ENCODE results near the gene CDX4.
"Not testable (repeated sequence)": the region's sequence is repeated elsewhere in the genome, so short reads cannot be mapped to it uniquely, and the experiment has no call there.

The CDX4 gene, protein sequence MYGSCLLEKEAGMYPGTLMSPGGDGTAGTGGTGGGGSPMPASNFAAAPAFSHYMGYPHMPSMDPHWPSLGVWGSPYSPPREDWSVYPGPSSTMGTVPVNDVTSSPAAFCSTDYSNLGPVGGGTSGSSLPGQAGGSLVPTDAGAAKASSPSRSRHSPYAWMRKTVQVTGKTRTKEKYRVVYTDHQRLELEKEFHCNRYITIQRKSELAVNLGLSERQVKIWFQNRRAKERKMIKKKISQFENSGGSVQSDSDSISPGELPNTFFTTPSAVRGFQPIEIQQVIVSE

DNA sequence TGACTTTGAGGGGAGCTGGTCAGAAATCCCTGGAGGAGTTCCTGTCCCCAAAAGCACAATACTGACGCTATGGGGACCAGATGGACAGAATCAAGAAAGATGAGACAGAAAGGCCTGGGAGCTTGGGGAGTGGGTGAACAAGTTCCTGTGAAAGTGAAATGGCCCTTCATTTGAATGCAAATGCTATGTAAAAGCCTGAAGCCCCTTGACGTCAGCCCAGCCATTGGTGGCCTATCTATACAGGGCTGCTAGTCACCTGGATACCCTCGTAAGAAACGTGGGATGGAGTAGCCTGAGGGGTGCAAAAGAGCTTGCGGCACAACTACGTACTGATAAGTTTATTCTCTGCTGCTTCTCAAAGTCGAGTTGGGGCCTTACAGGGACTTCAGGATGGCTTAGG, at the start of gene CDX4:
TSS of gene CDX4 (plus strand) at position 223 of the 400 bp plus-strand sequence. CDS start 201 bp downstream, outside the sequence.
- DNase-seq, result no peak

DNA sequence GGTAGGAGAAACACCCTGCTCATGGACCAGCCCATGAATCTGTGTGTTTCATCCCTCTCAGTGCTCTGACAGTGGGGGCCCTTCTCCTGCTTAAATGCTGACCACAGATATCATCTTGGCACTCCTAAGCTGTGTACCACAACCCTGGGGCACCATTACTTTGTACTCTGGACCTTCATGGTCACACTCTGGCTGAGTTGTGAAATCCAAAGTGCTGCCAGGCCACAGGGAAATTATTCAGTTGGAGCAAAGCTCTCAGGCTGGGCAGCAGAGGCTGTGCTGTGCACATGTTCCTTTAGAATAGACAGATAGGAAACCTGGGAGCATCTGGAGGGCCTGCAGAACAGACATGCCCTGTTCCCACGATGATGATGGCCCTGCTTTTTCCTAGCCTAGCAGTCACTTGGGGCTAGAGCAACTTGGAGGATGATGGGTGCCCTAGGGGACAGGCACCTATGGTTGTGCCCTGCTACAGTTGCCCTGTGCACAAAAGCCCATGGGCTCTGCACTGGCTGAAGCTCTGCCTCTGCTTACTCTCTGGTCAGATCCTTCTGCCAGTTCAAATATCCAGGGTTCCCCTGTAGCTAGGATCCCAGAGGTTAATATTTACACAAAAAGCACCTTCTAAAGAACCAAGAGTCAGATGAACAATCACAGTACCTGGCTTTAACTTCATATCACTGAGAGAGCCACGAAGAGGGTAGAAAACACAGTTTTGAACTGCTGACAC, 48.5 kb upstream of the CDX4 start:
- DNase-seq, result no peak

DNA sequence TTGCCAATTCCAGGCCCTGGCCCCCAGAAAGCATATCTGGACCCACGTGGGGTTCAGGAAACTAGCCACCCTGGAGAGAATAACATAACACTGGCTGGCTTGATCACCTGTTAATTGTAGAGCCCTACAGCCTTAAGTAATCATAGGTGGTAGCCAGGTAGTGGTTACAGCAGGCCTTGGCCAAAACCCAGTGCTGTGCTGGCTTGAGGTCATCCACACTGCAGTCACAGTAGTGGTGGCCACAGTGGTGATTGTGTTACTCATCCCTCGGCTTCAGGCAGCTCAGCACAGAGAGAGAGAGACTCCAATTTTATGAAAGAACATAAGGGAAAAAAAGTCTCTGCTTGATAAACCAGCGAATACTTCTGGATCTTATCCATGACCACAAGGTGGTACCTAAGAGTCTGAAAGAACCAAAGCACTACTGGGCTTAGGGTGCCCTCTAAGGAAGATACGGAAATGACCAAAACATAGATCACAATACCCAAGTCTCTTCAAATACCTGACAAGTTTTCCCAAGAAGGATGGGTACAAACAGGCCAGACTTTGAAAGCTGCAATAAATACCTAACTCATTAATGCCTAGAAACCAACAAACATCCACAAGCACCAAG, 46.6 kb upstream of the CDX4 start:
- no peak for DNase-seq

DNA sequence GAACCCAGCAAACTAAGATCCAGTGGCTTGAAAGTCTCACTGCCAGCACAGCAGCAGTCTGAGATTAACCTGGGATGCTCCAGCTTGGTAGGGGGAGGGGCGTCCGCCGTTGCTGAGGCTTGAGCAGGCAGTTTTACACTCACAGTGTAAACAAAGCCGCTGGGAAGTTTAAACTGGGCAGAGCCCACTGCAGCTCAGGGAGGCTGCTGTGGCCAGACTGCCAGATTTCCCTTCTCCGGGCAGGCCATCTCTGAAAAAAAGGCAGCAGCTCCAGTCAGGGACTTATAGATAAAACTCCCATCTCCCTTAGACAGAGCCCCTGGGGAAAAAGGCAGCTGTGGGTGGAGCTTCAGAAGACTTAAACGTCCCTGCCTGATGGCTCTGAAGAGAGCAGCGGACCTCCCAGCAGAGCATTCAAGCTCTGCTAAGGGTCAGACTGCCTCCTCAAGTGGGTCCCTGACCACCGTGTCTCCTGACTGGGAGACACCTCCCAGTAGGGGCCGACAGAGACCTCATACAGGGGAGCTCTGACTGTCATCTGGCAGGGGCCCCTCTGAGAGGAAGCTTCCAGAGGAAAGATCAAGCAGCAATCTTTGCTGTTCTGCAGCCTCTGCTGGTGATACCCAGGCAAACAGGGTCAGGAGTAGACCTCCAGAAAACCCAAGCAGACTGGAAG, 45.1 kb upstream of the CDX4 start:
- DNase-seq, result no peak

DNA sequence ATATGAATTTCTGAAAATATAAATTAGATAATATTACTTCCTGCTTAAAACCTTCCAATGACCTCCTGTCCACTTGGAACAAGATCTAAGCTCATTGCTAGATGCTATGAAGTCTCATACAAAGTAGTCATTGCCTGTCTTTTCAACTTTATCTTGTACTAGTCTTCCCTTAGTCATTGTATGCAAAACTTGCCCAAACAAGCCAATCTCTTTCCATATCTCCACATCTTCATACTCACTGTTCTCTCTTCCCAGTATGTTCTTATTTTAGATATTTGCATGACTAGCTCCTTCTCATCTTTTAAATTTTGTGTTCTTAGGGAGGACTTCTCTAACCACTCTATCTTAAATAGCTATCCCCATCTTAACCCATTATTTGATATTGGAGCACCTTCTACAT, 33.9 kb upstream of the CDX4 start:
- no peak for DNase-seq

DNA sequence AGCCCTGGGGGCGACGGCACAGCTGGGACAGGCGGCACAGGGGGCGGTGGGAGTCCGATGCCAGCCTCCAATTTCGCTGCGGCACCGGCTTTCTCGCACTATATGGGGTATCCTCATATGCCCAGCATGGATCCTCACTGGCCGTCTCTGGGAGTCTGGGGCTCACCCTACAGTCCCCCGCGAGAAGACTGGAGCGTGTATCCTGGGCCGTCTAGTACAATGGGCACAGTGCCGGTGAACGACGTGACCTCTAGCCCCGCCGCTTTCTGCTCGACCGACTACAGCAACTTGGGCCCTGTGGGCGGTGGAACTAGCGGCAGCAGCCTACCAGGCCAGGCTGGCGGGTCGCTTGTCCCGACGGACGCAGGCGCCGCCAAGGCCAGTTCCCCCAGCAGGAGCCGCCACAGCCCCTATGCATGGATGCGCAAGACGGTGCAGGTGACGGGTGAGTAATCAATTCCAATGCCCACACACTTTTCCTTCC, 500 bp downstream of the CDX4 start:
- no peak for DNase-seq

DNA sequence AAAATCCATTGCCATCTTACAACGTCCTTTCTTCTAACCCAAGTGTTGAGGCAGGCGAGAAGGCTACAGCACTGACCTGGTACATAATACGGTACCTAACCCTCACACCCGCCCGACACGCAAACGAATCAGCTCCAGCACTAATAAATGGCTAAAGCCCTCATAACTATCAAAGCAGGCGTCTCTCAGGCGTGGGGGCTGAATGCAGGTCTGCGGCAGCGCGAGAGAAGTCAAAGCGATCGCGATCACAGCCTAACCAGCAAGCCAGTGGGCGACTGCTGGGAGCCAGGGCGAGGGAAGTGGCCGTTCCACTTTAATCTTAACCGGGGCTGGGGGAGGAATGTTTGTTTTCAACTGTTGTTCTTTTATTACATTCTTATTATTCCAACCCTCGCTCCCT, 1.5 kb downstream of the CDX4 start:
- DNase-seq, result no peak

DNA sequence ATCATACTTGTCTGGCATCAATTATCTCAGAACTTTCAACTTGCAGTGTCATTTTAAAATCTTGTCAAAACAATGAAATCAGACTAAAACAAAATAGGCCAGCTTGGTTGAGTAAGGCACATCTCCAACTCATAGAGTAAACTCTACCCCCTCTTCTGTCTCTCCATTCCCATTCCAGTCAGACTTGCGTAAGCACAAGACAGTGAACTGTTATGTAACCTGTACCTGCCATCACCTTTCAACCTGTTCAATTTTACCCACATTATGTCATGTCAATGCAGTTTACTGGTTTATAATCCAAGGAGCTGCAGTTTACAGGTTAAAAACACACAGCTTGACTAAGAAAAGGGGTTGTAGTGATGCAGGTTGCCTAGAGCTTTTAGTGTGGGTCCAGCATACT, 8.3 kb downstream of the CDX4 start:
- DNase-seq, result no peak

DNA sequence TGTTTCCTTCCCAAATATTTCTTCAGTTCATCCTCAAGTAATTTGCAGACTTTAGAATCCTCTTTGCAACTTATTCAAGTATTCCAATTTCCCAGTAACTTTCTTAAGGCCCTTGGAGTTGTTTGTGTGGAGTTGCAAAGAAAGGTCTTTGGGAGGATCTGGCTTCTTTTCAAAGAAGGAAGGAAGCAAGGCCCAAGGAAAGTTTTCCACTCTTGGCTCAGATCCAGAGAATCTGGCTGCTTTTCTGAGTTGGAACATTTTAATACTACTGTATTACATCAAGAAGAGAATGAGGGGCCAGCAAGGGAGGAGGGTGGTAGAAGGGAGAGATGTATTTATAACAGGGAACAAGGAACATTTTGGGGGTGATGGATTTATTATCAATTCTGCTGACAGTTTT, 10.5 kb downstream of the CDX4 start:
- DNase-seq, result no peak

DNA sequence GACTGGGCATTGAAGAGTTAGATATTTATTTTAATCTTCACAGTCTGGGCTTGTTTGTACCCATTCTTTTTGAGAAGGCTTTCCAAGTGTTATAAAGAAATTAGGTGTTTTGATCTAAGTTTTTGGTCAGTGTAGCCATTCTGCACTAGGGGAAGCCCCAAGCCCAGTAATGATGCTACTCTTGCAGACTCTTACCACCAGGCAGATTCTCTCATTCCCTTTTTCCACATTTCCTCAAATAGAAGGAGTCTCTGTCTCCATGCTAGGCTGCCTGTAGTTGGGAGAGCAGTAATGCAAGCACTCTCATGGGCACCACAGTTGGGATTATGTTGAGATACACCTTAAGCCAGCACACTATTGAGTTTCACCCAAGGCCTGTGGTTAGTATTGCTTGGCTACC, 21.5 kb downstream of the CDX4 start:
- no peak for DNase-seq

DNA sequence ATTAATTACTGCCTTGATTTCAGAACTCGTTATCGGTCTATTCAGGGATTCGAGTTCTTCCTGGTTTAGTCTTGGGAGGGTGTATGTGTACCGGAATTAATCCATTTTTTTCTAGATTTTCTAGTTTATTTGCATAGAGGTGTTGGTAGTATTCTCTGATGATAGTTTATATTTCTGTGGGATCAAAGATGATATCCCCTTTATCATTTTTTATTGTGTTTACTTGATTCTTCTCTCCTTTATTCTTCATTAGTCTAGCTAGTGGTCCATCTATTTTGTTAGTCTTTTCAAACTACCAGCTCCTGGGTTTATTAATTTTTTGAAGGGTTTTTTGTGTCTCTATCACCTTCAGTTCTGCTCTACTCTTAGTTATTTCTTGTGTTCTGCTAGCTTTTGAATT, 32.1 kb downstream of the CDX4 start:
- DNase-seq, result no peak

DNA sequence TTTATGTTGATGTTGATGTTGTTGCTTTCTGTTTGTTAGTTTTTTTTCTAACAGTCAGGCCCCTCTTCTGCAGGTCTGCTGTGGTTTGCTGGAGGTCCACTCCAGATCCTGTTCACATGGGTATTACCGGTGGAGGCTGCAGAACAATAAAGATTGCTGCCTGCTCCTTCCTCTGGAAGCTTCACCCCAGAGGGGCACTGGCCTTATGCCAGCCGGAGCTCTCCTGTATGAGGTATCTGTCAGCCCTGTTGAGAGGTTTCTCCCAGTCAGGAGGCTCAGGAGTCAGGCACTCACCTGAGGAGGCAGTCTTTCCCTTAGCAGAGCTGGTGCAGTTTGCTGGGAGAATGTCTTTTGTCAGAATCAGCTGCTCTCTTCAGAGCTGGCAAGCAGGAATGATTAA, 34.7 kb downstream of the CDX4 start:
- no peak for DNase-seq

DNA sequence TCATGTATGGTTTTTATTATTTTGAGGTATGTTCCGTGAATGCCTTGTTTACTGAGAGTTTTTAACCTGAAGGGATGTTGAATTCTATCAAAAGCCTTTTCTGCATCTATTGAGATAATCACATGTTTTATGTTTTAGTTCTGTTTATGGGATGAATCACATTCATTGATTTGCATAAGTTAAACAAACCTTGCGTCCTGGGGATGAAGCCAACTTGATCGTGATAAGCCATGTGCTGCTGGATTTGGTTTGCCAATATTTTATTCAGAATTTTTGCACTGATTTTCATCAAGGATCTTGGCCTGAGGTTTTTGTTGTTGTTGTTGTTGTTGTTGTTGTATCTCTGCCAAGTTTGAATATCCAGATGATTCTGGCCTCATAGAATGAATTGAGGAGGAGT, 43.8 kb downstream of the CDX4 start:
- no peak for DNase-seq

DNA sequence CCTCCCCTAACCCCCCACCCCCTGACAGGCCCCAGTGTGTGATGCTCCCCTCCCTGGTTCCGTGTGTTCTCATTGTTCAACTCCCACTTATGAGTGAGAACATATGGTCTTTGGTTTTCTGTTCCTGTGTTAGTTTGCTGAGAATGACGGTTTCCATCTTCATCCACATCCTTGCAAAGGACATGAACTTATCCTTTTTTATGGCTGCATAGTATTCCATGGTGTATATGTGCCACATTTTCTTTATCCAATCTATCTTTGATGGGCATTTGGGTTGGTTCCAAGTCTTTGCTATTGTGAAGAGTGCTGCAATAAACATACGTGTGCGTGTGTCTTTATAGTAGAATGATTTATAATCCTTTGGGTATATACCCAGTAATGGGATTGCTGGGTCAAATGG, 45.3 kb downstream of the CDX4 start:
- DNase-seq, result not testable (repeated sequence)

Measured in NCI-H345 (cell line).